Stimulated activated naive CD8-positive, alpha-beta T cell treated with anti-CD3 and anti-CD28 coated beads, Interleukin-15, amount 100 ng/mL, for 72 hours (primary cell): ENCODE results near the gene CLEC4M.
"Not testable (repeated sequence)": the region's sequence is repeated elsewhere in the genome, so short reads cannot be mapped to it uniquely, and the experiment has no call there.

ENCODE experiments used
- ATAC-seq: fragments of 150-1000 bp; cut with Tn5 transposase; 2 replicates; pipeline ENCODE4 v1.10.0; 2021; ENCODE audit warnings: mild to moderate bottlenecking, moderate library complexity
- DNase-seq, 2 donors: peaks; one replicate each; pipeline ENCODE4 v3.0.0; 2021 to 2022
- H3K27ac Mint-ChIP-seq, 2 donors: one replicate each; pipeline ENCODE4 v1.8.0; 2022; ENCODE audit warnings: mild to moderate bottlenecking in 2 of 2, mixed read lengths in 2 of 2, moderate library complexity in 2 of 2
- H3K27me3 Mint-ChIP-seq: one replicate; pipeline ENCODE4 v1.8.0; 2022; ENCODE audit warnings: mixed read lengths
- H3K4me1 Mint-ChIP-seq: one replicate; pipeline ENCODE4 v1.8.0; 2022; ENCODE audit warnings: mild to moderate bottlenecking, mixed read lengths
- H3K4me3 Mint-ChIP-seq, 2 donors: one replicate each; pipeline ENCODE4 v1.8.0; 2022; ENCODE audit warnings: mild to moderate bottlenecking in 2 of 2, mixed read lengths in 2 of 2, moderate library complexity in 1 of 2
- H3K9me3 Mint-ChIP-seq, 2 donors: one replicate each; pipeline ENCODE4 v1.8.0; 2022; ENCODE audit warnings: mixed read lengths in 2 of 2

CLEC4M gene

DNA sequence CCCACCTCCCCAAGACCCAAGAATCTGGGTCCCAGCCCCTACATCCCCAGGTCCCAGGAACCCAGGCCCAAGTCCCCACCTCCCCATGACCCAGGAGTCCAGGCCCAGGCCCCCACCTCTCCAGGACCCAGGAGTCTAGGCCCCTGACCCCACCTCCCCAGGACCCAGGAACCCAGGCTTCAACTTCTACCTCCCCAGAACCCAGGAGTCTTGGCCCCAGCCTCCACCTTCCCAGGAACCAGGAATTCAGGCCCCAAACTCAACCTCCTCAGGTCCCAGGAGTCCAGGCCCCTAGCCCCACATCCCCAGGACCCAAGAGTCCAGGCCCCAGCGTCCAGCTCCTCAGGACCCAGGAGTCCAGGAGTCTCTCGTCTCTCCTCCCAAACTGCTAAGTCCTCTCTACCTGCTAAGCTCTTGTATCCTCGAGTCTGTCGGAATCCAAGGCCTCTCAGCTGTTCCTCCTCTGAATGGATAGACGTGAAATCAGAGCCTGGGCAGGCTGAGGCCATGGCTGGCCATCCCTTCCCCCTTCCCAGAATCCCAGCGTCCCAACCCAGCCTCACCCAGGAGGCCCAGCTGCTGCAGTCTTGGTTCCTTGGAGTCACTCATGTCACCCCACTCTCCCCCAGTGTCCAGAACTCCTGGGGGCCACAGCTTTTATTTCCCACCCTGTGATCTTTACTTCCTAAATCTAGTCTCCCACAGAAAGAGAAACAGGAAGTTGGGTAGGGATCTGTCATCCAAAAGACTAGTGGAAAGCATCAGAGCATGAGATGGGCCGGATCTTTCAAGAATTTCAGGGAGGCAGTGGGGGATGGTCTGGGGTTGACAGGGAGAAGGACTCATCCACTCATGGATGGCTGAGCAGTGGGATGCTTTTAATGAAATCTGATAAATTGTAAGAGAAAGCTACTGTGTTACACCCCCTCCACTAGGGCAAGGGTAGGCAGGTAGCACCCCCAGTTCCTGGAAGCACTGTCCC lies 15.8 kb upstream of the CLEC4M start, which contains the start of gene CD209:
Gene CD209, minus strand, starts transcription at position 632 of the 982 bp plus-strand sequence. Its CDS starts 23 bp downstream, at position 609.
- H3K9me3 Mint-ChIP-seq, result peaks cover 26 to 28% of the 10 kb centered on the region in 2 donors
- peaks cover 33% of the 10 kb centered on the region for H3K27me3 Mint-ChIP-seq
- H3K4me3 Mint-ChIP-seq, result no peak within 1 kb of the TSS
- H3K4me1 Mint-ChIP-seq, result peaks cover 33% of the 10 kb centered on the region
- ATAC-seq, result no peak
- no peak for DNase-seq
- H3K27ac Mint-ChIP-seq, result peak within 1 kb of the TSS in 1 of 2 donors; percentile 79

DNA sequence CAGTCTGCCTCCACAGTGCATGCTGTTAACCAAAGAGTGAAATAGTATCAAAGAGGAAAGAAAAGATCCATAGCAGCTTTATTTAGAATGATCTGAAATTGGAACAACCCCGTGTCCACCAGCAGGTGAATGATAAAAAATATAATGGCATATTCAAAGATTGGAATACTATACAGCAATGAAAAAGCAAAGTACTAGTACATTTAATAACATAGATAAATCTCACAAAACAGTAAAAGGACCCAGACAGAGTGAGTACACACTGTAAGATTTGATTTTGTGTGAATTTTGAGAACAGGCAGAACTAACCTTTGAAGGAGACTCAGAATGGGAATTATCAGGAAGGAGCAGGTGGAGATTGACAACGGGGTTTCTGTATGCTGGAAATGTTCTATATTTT lies 14.9 kb upstream of the CLEC4M start:
- peaks cover 34% of the 10 kb centered on the region for H3K4me1 Mint-ChIP-seq
- no peak overlapping the region for H3K4me3 Mint-ChIP-seq
- DNase-seq (no peak), ATAC-seq (no peak)
- peaks cover 33% of the 10 kb centered on the region for H3K27me3 Mint-ChIP-seq
- H3K9me3 Mint-ChIP-seq, result peaks cover 28% of the 10 kb centered on the region in 2 donors
- H3K27ac Mint-ChIP-seq, result peak overlapping the region in 1 of 2 donors; percentile 24

DNA sequence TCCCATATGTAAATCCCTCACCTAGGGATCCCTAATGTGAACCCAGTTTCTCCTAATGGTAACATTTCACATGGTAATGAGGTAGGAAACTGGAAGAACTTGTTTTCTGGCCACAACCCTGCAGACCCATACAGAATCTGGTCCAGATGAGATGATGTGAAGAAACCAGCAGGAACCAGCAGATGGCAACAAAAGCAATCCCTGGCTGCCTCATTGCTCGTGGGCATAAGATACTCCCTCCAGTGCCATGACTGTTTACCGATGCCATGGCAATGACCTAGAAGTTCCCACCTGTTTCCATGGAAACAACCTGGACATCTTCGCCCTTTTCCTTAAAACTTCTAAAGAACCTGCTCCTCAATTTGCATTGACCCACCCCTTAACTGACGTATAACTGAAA lies 14.3 kb upstream of the CLEC4M start:
- H3K9me3 Mint-ChIP-seq, result peaks cover 28% of the 10 kb centered on the region in 2 donors
- no peak overlapping the region for H3K4me3 Mint-ChIP-seq
- H3K27ac Mint-ChIP-seq, result no peak overlapping the region
- peaks cover 33% of the 10 kb centered on the region for H3K4me1 Mint-ChIP-seq
- DNase-seq (no peak), ATAC-seq (no peak)
- peaks cover 33% of the 10 kb centered on the region for H3K27me3 Mint-ChIP-seq

- Mint-ChIP-seq H3K27me3 (peaks cover 20% of the 10 kb centered on the region), H3K27ac (peak overlapping the region; percentile 54 to 89), H3K4me1 (peaks cover 33% of the 10 kb centered on the region), H3K4me3 (peak overlapping the region in 1 of 2 donors; percentile 39), H3K9me3 (peaks cover 49 to 51% of the 10 kb centered on the region in 2 donors)
- peak; percentile 60 to 69 for DNase-seq
- peak; percentile 98 for ATAC-seq
These were observed 11.8 kb upstream of the CLEC4M start for GRCh38 chr19:7751157-7751783.

GRCh38 chr19:7756258-7756657 lies 6.8 kb upstream of the CLEC4M start:
- no peak overlapping the region for H3K27ac Mint-ChIP-seq
- peaks cover 8% of the 10 kb centered on the region for H3K27me3 Mint-ChIP-seq
- H3K9me3 Mint-ChIP-seq, result peaks cover 56 to 60% of the 10 kb centered on the region in 2 donors
- DNase-seq (no peak), ATAC-seq (no peak)
- peaks cover 20% of the 10 kb centered on the region for H3K4me1 Mint-ChIP-seq
- no peak overlapping the region for H3K4me3 Mint-ChIP-seq

GRCh38 chr19:7757358-7757757 lies 5.7 kb upstream of the CLEC4M start:
- H3K27me3 Mint-ChIP-seq, result peaks cover 8% of the 10 kb centered on the region
- ATAC-seq, result no peak
- DNase-seq, result no peak
- no peak overlapping the region for H3K27ac Mint-ChIP-seq
- H3K4me1 Mint-ChIP-seq, result peaks cover 16% of the 10 kb centered on the region
- no peak overlapping the region for H3K4me3 Mint-ChIP-seq
- H3K9me3 Mint-ChIP-seq, result peaks cover 49 to 56% of the 10 kb centered on the region in 2 donors

- Mint-ChIP-seq H3K4me1 (peaks cover 15% of the 10 kb centered on the region), H3K9me3 (peaks cover 47 to 54% of the 10 kb centered on the region in 2 donors), H3K27ac (no peak overlapping the region), H3K27me3 (peaks cover 22% of the 10 kb centered on the region), H3K4me3 (no peak overlapping the region)
- ATAC-seq (no peak), DNase-seq (no peak)
These were observed 3.9 kb upstream of the CLEC4M start for GRCh38 chr19:7759156-7759555.

DNA sequence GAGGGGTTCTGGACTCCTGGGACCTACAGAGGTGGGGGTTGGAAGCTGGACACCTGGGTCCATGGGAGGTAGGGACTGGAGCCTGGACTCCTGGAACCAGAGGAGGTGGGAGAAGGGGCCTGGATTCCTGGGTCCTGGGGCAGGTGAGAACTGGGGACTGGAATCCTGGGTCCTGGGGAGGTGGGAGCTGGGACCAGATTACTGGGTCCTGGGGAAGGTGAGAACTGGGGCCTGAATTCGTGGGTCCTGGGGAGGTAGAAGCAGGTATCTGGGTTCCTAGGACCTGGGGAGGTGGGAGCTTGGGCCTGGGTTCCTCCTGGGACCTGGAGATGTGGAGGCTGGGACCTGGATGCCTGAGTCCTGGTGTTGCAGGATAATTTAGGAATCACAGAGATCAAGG lies 653 bp downstream of the CLEC4M start:
- Mint-ChIP-seq H3K9me3 (peaks cover 9 to 13% of the 10 kb centered on the region in 2 donors), H3K4me1 (peaks cover 8% of the 10 kb centered on the region), H3K27me3 (peaks cover 49% of the 10 kb centered on the region), H3K4me3 (no peak overlapping the region), H3K27ac (no peak overlapping the region)
- ATAC-seq (no peak), DNase-seq (no peak)

GRCh38 chr19:7764157-7764556 lies 1.1 kb downstream of the CLEC4M start:
- H3K27ac Mint-ChIP-seq, H3K4me1 Mint-ChIP-seq, H3K9me3 Mint-ChIP-seq, ATAC-seq, DNase-seq, H3K4me3 Mint-ChIP-seq: not testable (repeated sequence)
- H3K27me3 Mint-ChIP-seq, result peaks cover 54% of the 10 kb centered on the region

DNA sequence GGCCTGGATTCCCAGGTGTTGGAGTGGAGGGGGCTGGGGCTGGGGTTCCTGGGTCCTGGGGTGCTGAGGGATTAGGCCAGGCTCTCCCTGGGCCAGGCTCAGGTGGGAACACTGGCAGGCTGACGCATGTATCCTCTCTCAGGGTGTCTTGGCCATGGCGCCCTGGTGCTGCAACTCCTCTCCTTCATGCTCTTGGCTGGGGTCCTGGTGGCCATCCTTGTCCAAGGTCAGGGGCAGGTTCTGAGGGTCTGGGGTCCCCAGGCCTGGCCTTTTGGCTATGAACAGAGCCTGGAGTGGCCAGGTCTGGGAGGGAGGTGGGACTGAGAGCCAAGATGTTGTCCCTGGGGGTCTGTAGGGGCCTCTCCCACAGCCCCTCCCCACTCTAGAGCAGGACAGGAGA lies 2.0 kb downstream of the CLEC4M start:
- not testable (repeated sequence) for ATAC-seq, DNase-seq, H3K4me3 Mint-ChIP-seq, H3K9me3 Mint-ChIP-seq, H3K27ac Mint-ChIP-seq, H3K4me1 Mint-ChIP-seq
- H3K27me3 Mint-ChIP-seq, result peaks cover 63% of the 10 kb centered on the region

DNA sequence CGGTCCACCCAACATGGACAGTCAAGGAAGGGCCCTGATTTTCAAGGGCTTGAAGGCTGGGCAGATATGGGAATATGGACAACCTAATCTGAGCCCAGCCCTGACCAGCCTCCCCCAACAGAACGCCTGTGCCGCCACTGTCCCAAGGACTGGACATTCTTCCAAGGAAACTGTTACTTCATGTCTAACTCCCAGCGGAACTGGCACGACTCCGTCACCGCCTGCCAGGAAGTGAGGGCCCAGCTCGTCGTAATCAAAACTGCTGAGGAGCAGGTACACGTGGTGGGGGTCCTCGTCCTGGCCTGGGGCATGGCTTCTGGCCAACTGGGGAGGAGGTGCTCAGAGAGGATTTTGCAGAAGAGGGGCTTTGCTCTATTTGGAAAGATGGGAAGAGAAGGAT lies 3.5 kb downstream of the CLEC4M start:
- ATAC-seq, result no peak
- H3K4me3 Mint-ChIP-seq, result no peak overlapping the region
- H3K27me3 Mint-ChIP-seq, result peaks cover 57% of the 10 kb centered on the region

GRCh38 chr19:7767487-7767886 lies 4.4 kb downstream of the CLEC4M start:
- H3K9me3 Mint-ChIP-seq, result no peaks in the 10 kb centered on the region
- ATAC-seq (no peak), DNase-seq (no peak)
- peaks cover 22% of the 10 kb centered on the region for H3K4me1 Mint-ChIP-seq
- peaks cover 57% of the 10 kb centered on the region for H3K27me3 Mint-ChIP-seq
- no peak overlapping the region for H3K4me3 Mint-ChIP-seq
- H3K27ac Mint-ChIP-seq, result no peak overlapping the region

More for the DNA sequence above, 3.5 kb downstream of the CLEC4M start:
- H3K9me3 Mint-ChIP-seq, result no peaks in the 10 kb centered on the region
- peaks cover 13% of the 10 kb centered on the region for H3K4me1 Mint-ChIP-seq
- no peak overlapping the region for H3K27ac Mint-ChIP-seq
- no peak for DNase-seq

GRCh38 chr19:7769171-7769570 lies 6.1 kb downstream of the CLEC4M start:
- Mint-ChIP-seq H3K27ac (no peak overlapping the region), H3K4me3 (no peak overlapping the region), H3K9me3 (no peaks in the 10 kb centered on the region), H3K27me3 (peaks cover 42% of the 10 kb centered on the region), H3K4me1 (peaks cover 24% of the 10 kb centered on the region)
- DNase-seq (no peak), ATAC-seq (no peak)

- Mint-ChIP-seq H3K4me3 (no peak overlapping the region), H3K9me3 (no peaks in the 10 kb centered on the region), H3K27me3 (peaks cover 53% of the 10 kb centered on the region), H3K4me1 (peaks cover 24% of the 10 kb centered on the region), H3K27ac (no peak overlapping the region)
- ATAC-seq (no peak), DNase-seq (no peak)
These were observed 8.0 kb downstream of the CLEC4M start for GRCh38 chr19:7771072-7771471.

GRCh38 chr19:7772752-7773291 lies 9.8 kb downstream of the CLEC4M start:
- Mint-ChIP-seq H3K27me3 (peaks cover 53% of the 10 kb centered on the region), H3K9me3 (no peaks in the 10 kb centered on the region), H3K27ac (peak overlapping the region; percentile 2 to 77), H3K4me1 (peaks cover 24% of the 10 kb centered on the region), H3K4me3 (peak overlapping the region; percentile 25 to 59)
- peak; percentile 57 to 67 for DNase-seq
- peak; percentile 100 for ATAC-seq
